ENCODE measurements around the gene MXRA8.

The MXRA8 gene

DNA sequence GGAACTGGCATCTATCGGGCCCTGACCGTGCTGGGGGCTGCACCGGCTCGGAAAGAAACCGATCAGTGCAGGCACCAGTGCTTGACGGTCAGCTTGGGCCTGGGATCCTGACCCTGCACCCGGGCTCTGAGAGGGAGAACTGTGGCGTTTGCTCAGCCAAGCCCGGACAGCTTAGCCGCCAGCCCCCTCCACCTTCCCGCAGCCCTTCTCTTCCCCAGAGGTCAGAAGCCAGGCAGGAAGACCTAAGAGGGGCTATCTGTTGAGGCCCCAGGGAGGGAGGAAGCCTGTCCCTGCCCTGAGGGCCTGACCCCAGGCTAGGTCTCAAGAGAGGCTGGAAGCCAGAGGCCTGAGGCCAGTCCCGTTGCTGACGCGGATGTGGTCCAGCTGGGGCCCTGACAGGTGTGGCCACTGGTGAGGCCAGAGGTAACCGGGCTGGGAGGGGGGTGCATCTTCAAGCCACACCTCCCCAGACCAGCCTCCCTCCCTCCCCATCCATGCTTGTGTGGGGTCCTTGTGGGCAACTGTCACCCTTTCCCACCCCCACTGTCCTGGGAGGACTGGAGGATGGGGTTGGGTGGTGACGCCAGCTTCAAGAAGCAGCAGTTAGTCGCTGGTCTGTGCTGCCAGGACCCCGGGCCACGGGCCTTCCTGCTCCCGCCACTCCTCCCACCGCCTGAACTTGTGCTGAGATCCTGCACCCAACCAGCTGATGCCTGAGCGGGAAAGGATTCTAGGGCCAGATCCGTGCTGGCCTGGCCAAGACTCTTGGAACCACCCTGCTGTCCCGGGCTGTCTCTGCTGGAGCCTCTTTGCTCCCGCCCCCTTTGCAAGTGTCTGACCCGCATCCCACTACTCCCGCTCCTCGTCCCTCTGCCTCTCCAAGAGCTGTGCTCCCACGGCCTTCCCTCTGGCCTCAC is 6.6 kb downstream of the MXRA8 start:
- Mint-ChIP-seq H3K27me3 (peaks cover 17% of the 10 kb centered on the region), H3K36me3 (ENCODE audit: low read depth) (no peaks in the 10 kb centered on the region), H3K9me3 (no peaks in the 10 kb centered on the region), H3K4me1 (ENCODE audit: low read depth) (peaks cover 24% of the 10 kb centered on the region), H3K4me3 (peak overlapping the region; percentile 47), H3K27ac (peak overlapping the region; percentile 51)

DNA sequence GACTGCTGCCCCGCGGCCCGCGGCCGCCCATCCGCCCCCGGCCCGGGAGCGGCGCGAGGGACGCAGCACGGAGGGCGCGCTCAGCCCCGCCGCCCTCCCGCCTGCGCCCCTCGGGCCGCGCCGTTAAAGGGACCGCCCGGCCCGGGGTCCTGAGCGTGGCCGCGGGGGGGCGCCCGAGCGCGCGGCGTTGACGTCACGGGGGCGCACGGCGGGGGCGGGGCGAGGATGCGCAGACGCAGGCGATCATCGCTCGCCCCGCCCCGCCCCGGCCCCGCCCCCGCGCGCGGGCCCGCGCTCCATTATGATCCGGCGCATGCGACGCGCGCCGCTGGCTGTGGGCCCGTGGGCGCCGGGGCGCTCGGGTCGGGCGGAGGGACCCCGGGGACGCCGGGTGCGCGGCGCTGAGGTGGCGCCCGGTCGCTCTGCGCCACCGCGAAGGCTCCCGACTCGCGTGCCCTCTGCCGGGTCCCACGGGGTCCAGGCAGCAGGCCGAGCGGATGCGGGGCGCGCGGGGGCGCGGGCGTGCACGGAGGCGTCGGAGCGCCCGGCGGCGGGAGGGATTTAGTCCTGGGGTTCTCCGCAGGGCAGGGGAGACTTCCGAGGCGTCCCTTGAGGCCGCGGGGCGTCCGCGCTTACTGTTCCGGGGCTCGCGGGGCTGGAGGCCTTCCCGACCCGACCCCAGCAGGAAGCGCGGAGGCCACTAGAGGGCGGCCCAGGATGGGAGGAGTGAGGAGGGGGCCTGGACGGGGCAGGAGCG is 8.9 kb downstream of the MXRA8 start, which contains the start of gene DVL1:
DVL1 (minus strand) TSS at position 163 of the 757 bp plus-strand sequence. CDS start 353 bp downstream, outside the sequence.
- Mint-ChIP-seq H3K4me3 (peak within 1 kb of the TSS; percentile 78), H3K9me3 (no peaks in the 10 kb centered on the region), H3K36me3 (ENCODE audit: low read depth) (no peaks in the 10 kb centered on the region), H3K4me1 (ENCODE audit: low read depth) (peaks cover 37% of the 10 kb centered on the region), H3K27ac (no peak within 1 kb of the TSS), H3K27me3 (peaks cover 17% of the 10 kb centered on the region)

DNA sequence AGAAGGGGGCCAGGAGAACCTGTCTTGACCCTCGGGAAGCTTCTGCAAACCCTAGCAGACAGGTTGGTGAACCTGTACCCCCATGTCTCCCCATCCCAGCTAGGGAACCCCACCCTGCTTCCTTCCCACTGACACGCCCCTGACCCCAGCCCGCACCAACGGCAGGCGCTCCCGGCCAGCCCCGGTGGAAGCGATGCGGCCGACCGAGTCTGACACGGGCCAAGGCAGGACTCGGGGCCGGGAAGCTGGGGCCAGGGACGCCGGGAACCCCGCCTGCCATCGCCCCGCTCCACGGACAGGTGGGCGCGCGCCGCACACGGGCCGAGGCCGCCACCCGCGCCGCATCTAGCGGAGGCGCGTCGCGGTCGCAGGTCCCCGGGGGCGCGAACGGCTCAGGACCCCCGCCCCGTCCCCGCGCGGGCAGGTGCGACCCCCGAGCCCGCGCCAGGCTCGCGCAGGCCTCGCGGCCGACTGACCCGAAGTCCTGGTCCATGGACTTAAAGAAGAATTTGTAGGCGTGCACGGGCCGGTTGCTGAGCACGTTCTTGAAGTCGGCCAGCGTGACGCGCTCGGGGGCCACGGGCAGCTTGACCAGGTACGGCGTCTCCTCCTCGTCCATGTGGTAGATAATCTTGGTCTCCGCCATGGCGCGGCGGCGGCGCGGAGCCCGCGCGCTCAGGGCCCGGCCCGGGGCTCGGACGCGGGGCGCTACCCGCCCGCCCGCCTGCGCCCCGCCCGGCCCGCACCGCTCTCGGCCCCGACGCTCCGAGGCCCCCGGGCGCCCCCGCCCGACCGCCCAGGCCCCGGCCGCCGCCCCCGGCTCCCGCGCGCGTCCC is 9.7 kb downstream of the MXRA8 start:
- peaks cover 10% of the 10 kb centered on the region for H3K27me3 Mint-ChIP-seq
- no peaks in the 10 kb centered on the region for H3K36me3 Mint-ChIP-seq (ENCODE audit: low read depth)
- H3K4me1 Mint-ChIP-seq (ENCODE audit: low read depth): peaks cover 37% of the 10 kb centered on the region
- no peak overlapping the region for H3K27ac Mint-ChIP-seq
- peak overlapping the region; percentile 78 for H3K4me3 Mint-ChIP-seq
- H3K9me3 Mint-ChIP-seq: no peaks in the 10 kb centered on the region

DNA sequence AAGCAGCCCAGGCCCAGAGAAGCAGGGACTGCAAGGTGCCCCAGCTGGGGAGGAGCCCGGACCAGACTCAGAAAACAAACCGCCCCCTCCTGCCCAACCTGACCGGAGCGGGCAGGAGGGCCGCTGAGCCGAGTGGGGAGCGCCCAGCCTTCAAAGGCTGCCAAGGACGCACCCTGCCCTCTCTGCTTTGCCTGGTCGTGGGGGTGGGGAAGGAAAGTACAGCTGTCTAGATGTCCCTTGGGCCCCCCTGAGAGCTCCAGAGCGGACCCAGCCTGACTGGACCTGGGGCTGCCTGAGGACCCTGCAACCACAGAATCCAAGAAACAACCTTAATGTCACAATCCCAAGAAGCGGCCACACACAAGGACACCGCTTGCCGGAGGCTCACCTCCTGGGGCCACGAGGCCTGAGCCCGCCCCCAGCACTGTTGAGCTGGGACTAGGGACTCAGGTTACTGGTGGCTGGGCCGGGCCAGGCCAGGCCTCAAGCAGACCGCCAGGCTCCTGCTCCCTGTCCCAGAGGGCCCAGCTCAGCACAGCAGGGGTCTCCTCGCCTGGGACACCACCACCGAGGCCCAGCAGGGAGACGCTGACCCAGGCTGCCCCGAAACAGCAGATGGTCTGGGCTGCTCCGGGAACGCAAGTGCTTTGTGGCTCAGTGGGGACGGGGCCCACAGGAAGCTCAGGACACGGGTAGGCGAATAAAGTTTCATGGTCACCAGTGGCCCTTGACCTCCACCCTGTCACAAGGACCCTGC is 10.5 kb downstream of the MXRA8 start:
- Mint-ChIP-seq H3K27me3 (peaks cover 7% of the 10 kb centered on the region), H3K27ac (no peak overlapping the region), H3K36me3 (ENCODE audit: low read depth) (no peaks in the 10 kb centered on the region), H3K9me3 (no peaks in the 10 kb centered on the region), H3K4me1 (ENCODE audit: low read depth) (peaks cover 37% of the 10 kb centered on the region), H3K4me3 (peak overlapping the region; percentile 78)

DNA sequence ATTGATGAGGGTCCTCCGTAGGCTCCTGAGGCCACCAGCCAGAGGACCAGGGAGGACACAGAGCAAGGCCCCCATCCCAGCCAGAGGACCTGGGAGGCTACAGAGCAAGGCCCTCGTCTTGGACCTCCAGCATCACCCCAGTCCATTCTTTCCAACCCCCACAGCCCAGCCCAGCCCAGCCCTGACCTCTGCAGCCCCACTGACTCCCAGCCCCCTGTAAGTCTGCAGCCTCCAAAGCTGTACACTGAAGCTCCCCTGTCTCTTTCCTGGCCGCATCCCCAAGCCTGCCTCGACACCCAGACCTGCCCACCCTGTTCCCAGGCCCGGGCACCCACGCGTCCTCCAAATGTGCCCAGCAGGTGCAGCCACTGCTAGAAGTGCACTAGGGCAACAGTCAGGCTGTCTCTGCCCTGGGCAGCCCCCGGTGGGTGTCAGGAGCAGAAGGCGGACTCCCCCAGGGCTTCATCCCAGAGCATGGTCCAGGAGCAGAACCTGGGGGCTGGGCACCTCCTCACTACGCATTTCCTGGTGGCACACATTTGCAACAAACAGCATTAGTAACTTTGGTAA is 11.2 kb downstream of the MXRA8 start:
- no peak overlapping the region for H3K27ac Mint-ChIP-seq
- H3K27me3 Mint-ChIP-seq: no peaks in the 10 kb centered on the region
- peak overlapping the region; percentile 78 for H3K4me3 Mint-ChIP-seq
- peaks cover 29% of the 10 kb centered on the region for H3K4me1 Mint-ChIP-seq (ENCODE audit: low read depth)
- H3K36me3 Mint-ChIP-seq (ENCODE audit: low read depth): no peaks in the 10 kb centered on the region
- no peaks in the 10 kb centered on the region for H3K9me3 Mint-ChIP-seq

DNA sequence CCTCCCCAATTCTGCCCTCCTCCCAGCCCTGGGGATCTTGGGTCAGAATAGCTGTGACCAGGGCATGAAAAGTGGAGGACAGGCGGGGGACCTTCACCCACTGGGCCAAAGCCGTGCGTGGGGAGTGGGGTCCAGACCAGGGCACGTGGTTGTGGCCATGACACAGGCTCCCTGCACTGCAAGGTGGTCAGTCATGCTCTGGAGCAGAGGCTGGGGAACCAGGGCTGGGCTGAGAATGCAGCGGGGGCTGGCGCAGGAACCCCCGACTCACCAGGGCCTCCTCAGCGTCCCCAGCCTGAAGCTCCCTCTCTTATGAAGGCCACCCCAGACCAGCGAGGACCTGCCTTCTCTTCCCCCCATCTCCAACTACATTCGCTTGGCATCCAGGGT is 11.9 kb downstream of the MXRA8 start:
- Mint-ChIP-seq H3K27me3 (no peaks in the 10 kb centered on the region), H3K4me1 (ENCODE audit: low read depth) (peaks cover 28% of the 10 kb centered on the region), H3K36me3 (ENCODE audit: low read depth) (peaks cover 2% of the 10 kb centered on the region), H3K4me3 (peak overlapping the region; percentile 7), H3K27ac (no peak overlapping the region), H3K9me3 (no peaks in the 10 kb centered on the region)

DNA sequence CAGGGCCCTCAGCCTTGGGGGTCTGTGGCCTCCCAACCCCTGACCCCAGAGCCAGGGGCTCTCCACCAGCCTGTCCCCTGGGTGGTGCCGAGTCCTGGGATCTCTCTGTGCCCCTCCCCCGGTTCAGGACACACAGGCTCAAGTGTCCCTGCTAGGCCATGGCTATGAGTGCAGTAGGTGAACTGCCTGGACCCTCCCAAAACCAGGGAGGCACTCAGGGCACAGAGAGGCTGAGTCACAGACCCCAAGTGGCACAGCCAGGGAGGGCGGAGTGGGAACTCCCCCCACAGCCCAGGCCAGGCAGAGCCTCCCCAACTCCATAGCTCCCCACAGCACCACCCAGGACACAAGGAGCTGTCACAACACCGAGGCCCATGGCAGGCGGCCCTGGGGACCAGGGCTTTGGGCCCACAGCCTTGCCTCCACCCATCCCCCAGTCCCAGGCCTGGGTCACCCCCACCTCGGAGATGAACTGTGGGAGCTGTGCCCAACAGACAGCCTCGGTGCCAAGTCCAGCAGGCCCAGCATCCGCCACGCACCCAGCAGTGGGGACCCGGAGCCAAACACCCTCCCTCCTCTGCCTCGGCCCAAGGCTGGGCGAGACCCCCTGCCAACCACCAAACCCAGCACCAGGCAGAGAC is 12.4 kb downstream of the MXRA8 start:
- Mint-ChIP-seq H3K4me3 (no peak overlapping the region), H3K27ac (no peak overlapping the region), H3K9me3 (no peaks in the 10 kb centered on the region), H3K36me3 (ENCODE audit: low read depth) (peaks cover 7% of the 10 kb centered on the region), H3K4me1 (ENCODE audit: low read depth) (peaks cover 28% of the 10 kb centered on the region), H3K27me3 (no peaks in the 10 kb centered on the region)

DNA sequence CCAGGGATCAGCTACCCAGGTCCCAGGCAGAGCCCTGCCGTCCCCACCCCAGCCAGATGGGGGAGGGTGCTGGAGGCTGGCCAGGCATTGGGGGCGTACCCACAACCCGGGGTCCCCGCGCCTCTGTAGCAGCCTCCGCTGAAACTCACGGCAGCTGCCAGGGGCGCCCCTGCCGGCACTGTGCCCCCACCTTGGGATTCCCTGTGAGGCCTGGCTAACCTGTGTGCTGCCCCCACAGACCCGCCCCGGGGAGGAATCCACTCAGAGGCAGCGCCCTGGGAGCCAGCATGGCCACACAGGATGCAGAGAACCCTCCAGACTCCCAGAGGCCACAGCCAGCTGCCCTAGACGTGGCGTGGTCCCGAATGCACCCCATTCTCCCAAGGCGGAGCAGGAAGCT is 13.0 kb downstream of the MXRA8 start:
- Mint-ChIP-seq H3K9me3 (no peaks in the 10 kb centered on the region), H3K27me3 (no peaks in the 10 kb centered on the region), H3K4me1 (ENCODE audit: low read depth) (peaks cover 28% of the 10 kb centered on the region), H3K36me3 (ENCODE audit: low read depth) (peaks cover 13% of the 10 kb centered on the region), H3K27ac (no peak overlapping the region), H3K4me3 (no peak overlapping the region)

DNA sequence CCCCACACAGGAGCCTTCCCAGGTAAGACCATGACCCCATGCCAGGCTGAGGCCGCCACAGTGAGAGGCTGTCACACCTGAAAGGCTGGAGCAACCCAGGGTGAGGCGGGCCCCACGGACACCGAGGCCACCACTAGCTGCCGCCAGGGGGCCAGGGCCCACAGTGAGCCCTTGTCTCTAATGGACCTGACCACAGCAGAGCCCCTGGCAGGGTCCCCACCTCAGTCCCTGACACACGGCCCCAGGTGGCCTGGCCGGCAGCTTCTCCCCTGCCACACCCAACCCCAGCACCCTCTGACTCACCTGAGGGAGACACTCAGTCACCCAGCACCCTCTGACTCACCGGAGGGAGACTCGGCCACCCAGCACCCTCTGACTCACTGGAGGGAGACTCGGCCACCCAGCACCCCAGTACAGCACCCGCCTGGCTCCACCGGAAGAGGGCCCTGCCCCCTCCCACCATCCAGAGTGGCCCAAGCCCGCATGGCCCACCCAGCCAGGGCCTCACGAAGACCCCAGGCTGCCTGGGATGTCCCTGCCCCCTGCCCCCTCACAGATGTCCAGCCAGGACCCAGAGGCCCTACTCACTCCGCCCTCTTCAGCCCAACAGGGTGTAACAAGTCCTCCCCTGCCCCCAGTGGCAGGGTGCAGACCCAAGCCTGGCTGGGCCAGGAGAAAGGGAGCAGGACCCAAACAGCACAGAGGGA is 13.5 kb downstream of the MXRA8 start:
- no peak overlapping the region for H3K27ac Mint-ChIP-seq
- peaks cover 28% of the 10 kb centered on the region for H3K4me1 Mint-ChIP-seq (ENCODE audit: low read depth)
- no peak overlapping the region for H3K4me3 Mint-ChIP-seq
- H3K27me3 Mint-ChIP-seq: no peaks in the 10 kb centered on the region
- H3K36me3 Mint-ChIP-seq (ENCODE audit: low read depth): peaks cover 14% of the 10 kb centered on the region
- H3K9me3 Mint-ChIP-seq: no peaks in the 10 kb centered on the region

DNA sequence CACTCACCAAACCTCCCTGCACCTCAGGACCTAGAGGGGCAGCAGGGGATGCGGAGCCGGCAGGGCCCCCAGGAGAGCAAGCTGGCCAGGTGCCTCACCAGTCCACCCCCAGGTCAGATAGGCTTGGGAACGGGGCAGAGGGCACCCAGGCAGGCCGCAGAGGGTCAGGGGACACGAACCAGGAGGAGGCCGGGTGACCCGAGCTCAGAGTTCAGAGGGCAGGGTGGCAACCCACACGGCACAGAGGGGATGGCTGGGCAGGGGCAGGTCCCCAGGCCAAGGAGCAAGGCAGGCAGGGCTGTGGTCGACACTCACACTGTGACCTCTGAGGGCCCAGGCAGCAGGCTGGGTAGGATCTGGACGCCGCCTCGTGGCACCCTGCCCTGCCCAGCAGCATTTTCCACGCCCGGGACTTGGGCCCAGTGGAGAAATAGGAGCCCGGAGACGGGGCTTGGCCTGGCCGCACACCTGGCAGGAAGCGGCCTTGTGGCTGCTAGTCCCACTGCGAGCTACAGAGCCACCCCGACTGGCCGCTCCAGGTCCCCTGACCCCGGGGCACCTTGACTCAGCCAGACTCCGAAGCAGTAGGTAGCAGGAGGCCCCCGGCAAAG is 14.4 kb downstream of the MXRA8 start:
- H3K36me3 Mint-ChIP-seq (ENCODE audit: low read depth): peaks cover 17% of the 10 kb centered on the region
- no peak overlapping the region for H3K27ac Mint-ChIP-seq
- H3K4me1 Mint-ChIP-seq (ENCODE audit: low read depth): peaks cover 28% of the 10 kb centered on the region
- H3K4me3 Mint-ChIP-seq: no peak overlapping the region
- H3K9me3 Mint-ChIP-seq: no peaks in the 10 kb centered on the region
- no peaks in the 10 kb centered on the region for H3K27me3 Mint-ChIP-seq

DNA sequence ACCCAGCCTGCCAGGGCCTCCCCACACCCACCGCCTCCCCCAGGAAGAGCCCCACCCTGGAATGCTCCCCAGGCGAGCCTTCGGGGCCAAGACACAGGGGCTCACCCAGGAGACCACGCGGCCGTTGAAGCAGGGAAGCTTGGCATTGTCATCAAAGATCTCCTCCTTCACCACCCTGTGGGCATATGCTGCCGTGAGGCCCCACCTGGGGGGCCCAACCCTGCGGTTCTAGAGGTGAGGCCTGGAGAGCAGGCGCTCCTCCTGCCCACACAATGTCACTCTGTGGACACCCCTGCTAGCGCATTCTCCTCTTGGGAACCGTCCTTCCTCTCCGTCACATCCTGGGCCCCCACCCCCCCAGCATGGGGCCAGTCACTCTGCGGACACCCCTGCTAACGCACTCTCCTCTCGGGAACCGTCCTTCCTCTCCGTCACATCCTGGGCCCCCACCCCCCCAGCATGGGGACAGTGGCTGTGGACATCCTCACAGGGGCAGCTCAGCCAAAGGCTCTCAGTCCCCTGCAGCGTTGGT is 15.7 kb downstream of the MXRA8 start:
- Mint-ChIP-seq H3K27ac (no peak overlapping the region), H3K27me3 (no peaks in the 10 kb centered on the region), H3K4me3 (no peak overlapping the region), H3K36me3 (ENCODE audit: low read depth) (peaks cover 20% of the 10 kb centered on the region), H3K9me3 (no peaks in the 10 kb centered on the region), H3K4me1 (ENCODE audit: low read depth) (peaks cover 21% of the 10 kb centered on the region)

DNA sequence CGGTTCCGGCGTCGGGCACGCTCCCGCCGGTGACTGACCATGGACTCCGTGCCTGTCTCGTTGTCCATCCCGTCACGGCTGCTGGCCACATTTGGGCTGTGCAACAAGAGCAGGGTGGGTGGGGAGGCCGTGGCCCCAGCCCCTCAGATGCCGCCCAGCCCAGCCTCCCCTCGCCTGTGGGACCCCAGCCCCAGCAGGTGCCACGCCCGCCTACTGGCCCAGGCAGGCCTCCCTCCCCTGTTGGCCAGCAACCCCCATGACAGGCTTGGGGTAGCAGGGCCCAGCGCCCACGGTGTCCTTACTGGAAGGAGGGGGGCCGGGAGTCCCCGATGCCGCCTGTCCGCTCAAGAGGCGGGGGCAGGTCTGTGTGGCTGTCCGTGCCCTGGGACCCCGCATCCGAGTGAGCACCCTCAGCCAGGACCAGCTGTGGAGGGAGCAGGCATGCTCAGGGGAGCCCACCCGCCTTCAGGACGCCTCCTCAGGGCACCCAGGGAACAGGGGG is 16.2 kb downstream of the MXRA8 start:
- Mint-ChIP-seq H3K36me3 (ENCODE audit: low read depth) (peaks cover 20% of the 10 kb centered on the region), H3K9me3 (no peaks in the 10 kb centered on the region), H3K4me3 (no peak overlapping the region), H3K27ac (no peak overlapping the region), H3K4me1 (ENCODE audit: low read depth) (peaks cover 16% of the 10 kb centered on the region), H3K27me3 (no peaks in the 10 kb centered on the region)
